CD4-positive, alpha-beta T cell treated with Interleukin-6 at 100 ng/mL for 8 hours (primary cell): ENCODE measurements around the gene OLFML2A.

Source experiments
- DNase-seq: peaks from one replicate; pipeline ENCODE4 v3.0.0-alpha.2; 2020; ENCODE audit warnings: mixed read lengths, low spot score

Gene OLFML2A

DNA sequence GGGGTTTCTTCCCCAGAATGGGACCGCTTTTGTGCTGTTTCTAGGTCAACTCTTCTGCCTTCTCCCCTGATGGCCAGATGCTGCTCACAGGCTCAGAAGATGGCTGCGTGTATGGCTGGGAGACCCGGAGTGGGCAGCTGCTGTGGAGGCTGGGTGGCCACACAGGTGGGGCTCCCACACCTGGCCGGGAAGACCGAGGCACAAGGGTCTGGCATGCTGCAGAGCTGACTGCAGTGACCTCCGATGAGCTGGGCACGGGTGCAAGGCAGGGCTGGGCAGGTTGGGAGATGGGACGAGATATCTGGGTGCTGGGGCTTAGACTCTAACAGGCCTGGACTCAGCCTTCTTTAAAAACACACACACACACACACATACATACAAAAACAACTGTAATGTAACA lies 77.2 kb downstream of the OLFML2A start:
- DNase-seq: no peak

DNA sequence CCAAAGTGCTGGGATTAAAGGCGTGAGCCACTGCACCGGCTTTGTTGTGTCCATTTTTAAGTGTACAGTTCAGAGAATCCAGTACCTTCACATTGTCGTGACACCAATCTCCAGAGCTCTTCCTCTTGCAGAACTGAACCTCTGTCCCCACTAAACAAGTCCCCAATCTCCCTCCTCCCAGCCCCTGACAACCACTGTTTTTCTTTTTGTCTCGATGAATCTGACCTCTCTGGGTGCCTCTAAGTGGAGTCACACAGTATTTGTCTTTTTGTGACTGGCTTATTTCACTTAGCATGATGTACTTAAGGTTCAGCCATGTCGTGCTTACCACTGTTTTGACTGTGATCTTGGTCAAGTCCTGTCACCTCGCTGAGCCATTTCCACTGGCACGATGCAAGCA lies 77.9 kb downstream of the OLFML2A start:
- no peak for DNase-seq

- no peak for DNase-seq
Measured at GRCh38 chr9:124855566-124855943, 78.6 kb downstream of the OLFML2A start.

DNA sequence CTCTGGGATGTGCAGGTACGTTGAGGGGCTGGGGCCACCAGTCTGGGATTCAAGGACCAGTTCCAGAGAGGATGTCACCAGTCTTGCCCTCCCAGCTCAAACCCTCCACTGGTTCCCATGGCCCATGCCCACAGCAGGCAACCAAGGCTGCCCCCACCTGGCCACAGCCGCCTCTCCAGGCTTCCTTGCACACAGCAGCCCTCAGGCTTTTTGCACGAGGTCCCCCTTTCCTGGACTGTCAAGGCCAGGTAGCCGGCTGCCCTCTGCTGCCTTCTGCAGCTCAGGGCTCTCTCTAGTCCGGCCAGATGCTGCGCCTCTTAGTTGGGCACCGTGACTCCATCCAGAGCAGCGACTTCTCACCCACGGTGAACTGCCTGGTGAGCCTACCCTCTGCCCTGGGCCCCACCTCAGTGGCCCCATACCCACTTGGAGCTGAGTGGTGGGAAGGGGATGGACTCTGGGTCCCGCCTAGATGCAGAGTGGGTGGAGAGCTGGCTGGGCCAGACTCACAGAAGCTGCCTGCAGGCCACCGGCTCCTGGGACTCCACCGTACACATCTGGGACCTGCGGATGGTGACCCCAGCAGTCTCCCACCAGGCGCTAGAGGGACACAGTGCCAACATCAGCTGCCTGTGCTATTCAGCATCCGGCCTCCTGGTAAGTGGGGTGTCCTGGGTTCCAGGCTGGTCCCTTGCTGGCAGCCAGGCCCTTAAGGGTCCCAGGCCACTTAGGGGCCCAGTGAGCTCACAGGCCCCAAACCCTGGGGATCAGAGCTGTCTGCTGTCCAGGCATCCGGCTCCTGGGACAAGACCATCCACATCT lies 79.2 kb downstream of the OLFML2A start:
- no peak for DNase-seq

DNA sequence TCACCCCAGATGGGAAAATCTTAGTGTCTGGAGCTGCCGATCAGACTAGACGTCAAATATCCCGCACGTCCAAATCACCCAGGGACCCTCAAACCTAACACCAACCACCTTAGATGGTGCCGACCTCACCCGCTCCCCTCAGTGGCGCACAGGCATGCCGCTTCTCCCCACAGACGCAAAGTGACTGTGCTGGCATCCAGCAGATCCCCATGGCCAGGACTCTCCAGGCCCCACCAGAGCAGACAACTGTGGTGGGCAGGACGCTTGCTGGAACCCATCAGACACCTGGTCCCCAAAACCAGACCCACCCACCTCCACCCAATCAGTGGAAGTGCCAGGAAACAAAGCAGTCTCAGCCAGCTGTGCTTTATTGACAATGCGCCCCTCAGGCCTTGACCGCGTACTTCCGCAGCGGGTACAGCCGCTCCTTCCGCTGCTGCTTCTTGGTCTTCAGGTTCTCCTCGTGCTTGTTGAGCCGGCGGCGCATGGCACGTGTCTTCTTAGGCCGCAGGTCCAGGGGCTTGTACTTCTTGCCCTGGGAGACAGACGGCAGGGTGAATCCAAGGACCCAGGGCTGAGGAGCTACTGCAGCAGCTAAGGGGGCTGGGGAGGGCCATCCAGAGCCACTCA lies 80.7 kb downstream of the OLFML2A start:
- no peak for DNase-seq

DNA sequence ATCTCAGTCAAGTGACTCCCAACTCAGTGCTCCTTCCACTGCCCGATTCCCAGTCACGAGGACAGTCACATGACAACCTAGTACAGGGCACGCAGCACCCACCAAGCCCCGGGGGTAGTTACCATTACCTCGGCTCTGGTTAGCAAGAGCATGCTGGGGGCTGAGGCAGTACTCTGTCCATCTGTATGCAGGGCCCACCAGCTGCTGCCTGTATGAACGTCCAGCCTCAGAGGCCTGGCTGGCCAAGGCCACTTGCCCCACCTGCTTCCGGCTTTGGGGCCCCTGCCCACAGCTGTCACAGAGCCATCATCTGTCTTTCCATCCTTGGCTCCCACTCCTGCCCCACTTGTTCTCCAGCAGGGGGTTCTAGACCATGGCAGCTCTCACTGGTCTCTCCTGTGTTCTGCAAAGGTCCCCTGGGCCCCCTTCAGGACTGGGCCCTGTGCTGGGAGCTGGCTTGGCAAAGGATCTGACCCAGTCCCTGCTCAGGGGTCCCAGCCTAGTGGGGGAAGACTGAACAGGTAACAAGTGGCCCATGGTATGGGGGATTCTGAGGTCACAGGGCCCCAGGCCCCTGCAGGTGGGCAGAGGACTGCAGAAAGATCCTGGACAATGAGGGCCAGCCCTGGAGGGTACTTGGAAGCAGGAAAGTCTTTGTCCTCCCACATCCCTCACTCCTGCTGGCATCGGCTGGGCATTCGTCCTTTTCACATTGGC lies 81.6 kb downstream of the OLFML2A start:
- no peak for DNase-seq

- no peak for DNase-seq
Measured at GRCh38 chr9:124859803-124860581, 83.1 kb downstream of the OLFML2A start.

DNA sequence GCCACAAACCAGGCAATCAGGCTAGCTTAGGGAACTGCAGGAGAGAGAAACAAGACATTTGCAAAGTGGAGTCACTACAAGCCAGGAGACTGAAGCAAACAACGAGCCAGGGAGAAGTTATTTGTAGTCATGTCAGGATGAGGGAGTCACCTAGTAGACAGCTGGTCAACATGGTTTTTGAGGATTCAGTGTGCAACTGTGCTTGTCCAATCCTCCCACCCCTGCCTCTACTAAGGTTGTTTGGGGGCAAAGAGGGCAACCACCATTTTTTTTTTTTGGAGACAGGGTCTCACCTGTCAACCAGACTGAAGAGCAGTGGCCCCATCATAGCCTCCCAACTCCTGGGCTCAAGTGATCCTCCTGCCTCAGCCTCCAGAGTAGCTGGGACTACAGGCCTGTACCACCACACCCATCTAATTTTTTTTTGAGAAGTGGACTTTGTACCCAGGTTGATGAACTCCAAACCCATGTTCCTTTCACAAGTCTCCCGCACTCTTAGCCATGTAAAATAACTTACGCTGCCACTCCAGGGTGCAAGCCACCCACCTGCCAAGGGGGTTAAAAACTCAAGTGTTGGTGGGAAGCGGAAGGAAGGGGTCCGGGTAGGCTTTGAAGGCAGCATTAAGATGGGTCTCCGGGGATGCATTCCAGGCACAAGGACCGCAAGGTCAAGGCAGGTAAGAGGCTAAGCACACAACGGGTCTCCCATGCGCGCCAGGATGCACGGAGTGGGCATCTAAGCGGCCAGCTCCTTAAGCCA lies 83.8 kb downstream of the OLFML2A start:
- no peak for DNase-seq

GRCh38 chr9:124861342-124862229 lies 84.7 kb downstream of the OLFML2A start, which contains the start of the genes ARPC5L and RPL35:
Gene ARPC5L, plus strand, starts transcription at chr9:124862130. Its CDS starts 7,161 bp downstream, at chr9:124869291.
Gene RPL35, minus strand, starts transcription at chr9:124861957. Its CDS starts 45 bp downstream, at chr9:124861912.
- peak; percentile 94 for DNase-seq

- DNase-seq: no peak
Measured at GRCh38 chr9:124863371-124863871, 86.5 kb downstream of the OLFML2A start.
